Measurements from ENCODE around the gene TTC13.

TTC13 gene

GRCh38 chr1:230868736-230869385 is 109.8 kb downstream of the TTC13 start:
- Histone ChIP-seq H3K27ac (ENCODE audit: insufficient read depth in 1 of 2, low read depth in 1 of 2, low read length in 2 of 2, poor library complexity in 1 of 2, severe bottlenecking in 2 of 2) (no peak overlapping the region), H3K4me3 (ENCODE audit: control insufficient read depth in 1 of 7, extremely low read depth in 1 of 7, insufficient read depth in 4 of 7, low read depth in 2 of 7, low read length in 6 of 7) (peak overlapping the region; percentile 44 to 89 (median 61)), H3K36me3 (ENCODE audit: control insufficient read depth in 4 of 4, insufficient read depth in 4 of 4, low read length in 3 of 4) (no peaks in the 10 kb centered on the region), H3K4me1 (ENCODE audit: control extremely low read depth in 1 of 4, control insufficient read depth in 4 of 4, insufficient read depth in 4 of 4, low read length in 3 of 4) (peaks cover 0 to 21% (median 15%) of the 10 kb centered on the region in 4 experiments), H3K27me3 (replicated peaks in 2 of 5; ENCODE audit: control insufficient read depth in 4 of 5, insufficient read depth in 5 of 5, low read length in 4 of 5) (peaks cover 0 to 18% (median 6%) of the 10 kb centered on the region in 5 experiments), H3K9me3 (ENCODE audit: control extremely low read depth in 1 of 5, control insufficient read depth in 4 of 5, insufficient read depth in 2 of 5, low read depth in 1 of 5, low read length in 4 of 5) (no peaks in the 10 kb centered on the region)
- POLR2A ChIA-PET: interaction anchor here (1.1 kb wide), 1 partner anchor 225 kb away, joined by 3 read pairs; no protein-coding TSS in a partner anchor
- DNase-seq: peak; percentile 29 to 81 (median 75)
- CTCF ChIA-PET: interaction anchor here (1.1 kb wide), 1 partner anchor 71 kb away, joined by 3 read pairs; no protein-coding TSS in a partner anchor
- WGBS (ENCODE audit: insufficient coverage): 8% methylated on average over 35 of the region's 40 CpGs

- H3K36me3 ChIP-seq (ENCODE audit: control insufficient read depth in 4 of 4, insufficient read depth in 4 of 4, low read length in 3 of 4): no peaks in the 10 kb centered on the region
- peaks cover 0 to 27% (median 19%) of the 10 kb centered on the region in 4 experiments for H3K4me1 ChIP-seq (ENCODE audit: control extremely low read depth in 1 of 4, control insufficient read depth in 4 of 4, insufficient read depth in 4 of 4, low read length in 3 of 4)
- no peak within 1 kb of the TSS for H3K27ac ChIP-seq (ENCODE audit: insufficient read depth in 1 of 2, low read depth in 1 of 2, low read length in 2 of 2, poor library complexity in 1 of 2, severe bottlenecking in 2 of 2)
- WGBS (ENCODE audit: insufficient coverage): 0% methylated on average over 59 of the region's 96 CpGs
- ChIA-PET POLR2A (interaction anchor here (0.6 to 1.1 kb wide), 2 partner anchors 224 to 1015 kb away, joined by 3 to 5 read pairs; no protein-coding TSS in a partner anchor), CTCF (interaction anchor here (1.1 kb wide), 1 partner anchor 70 kb away, joined by 3 read pairs; no protein-coding TSS in a partner anchor)
- DNase-seq: peak; percentile 47 to 77 (median 66)
- no peaks in the 10 kb centered on the region for H3K9me3 ChIP-seq (ENCODE audit: control extremely low read depth in 1 of 5, control insufficient read depth in 4 of 5, insufficient read depth in 2 of 5, low read depth in 1 of 5, low read length in 4 of 5)
- H3K27me3 ChIP-seq (replicated peaks in 2 of 5; ENCODE audit: control insufficient read depth in 4 of 5, insufficient read depth in 5 of 5, low read length in 4 of 5): peaks cover 0 to 18% (median 6%) of the 10 kb centered on the region in 5 experiments
- H3K4me3 ChIP-seq (ENCODE audit: control insufficient read depth in 1 of 7, extremely low read depth in 1 of 7, insufficient read depth in 4 of 7, low read depth in 2 of 7, low read length in 6 of 7): peak within 1 kb of the TSS; percentile 51 to 89 (median 80)
Measured at GRCh38 chr1:230867903-230868735, 110.5 kb downstream of the TTC13 start, which contains the start of gene C1orf198. Gene C1orf198, minus strand, starts transcription at chr1:230868521. Its CDS starts 9 bp downstream, at chr1:230868512.

GRCh38 chr1:230867101-230867902 is 111.4 kb downstream of the TTC13 start:
- no peak overlapping the region for H3K27ac ChIP-seq (ENCODE audit: insufficient read depth in 1 of 2, low read depth in 1 of 2, low read length in 2 of 2, poor library complexity in 1 of 2, severe bottlenecking in 2 of 2)
- POLR2A ChIA-PET: interaction anchor here (0.6 kb wide), 1 partner anchor 1016 kb away, joined by 5 read pairs; no protein-coding TSS in a partner anchor
- no peaks in the 10 kb centered on the region for H3K36me3 ChIP-seq (ENCODE audit: control insufficient read depth in 4 of 4, insufficient read depth in 4 of 4, low read length in 3 of 4)
- H3K9me3 ChIP-seq (ENCODE audit: control extremely low read depth in 1 of 5, control insufficient read depth in 4 of 5, insufficient read depth in 2 of 5, low read depth in 1 of 5, low read length in 4 of 5): no peaks in the 10 kb centered on the region
- DNase-seq: no peak
- H3K4me1 ChIP-seq (ENCODE audit: control extremely low read depth in 1 of 4, control insufficient read depth in 4 of 4, insufficient read depth in 4 of 4, low read length in 3 of 4): peaks cover 0 to 29% (median 19%) of the 10 kb centered on the region in 4 experiments
- CTCF ChIA-PET: interaction anchor here (0.6 kb wide), 1 partner anchor 916 kb away, joined by 3 read pairs; no protein-coding TSS in a partner anchor
- 52% methylated on average over 17 of the region's 17 CpGs for WGBS (ENCODE audit: insufficient coverage)
- peaks cover 0 to 18% (median 6%) of the 10 kb centered on the region in 5 experiments for H3K27me3 ChIP-seq (replicated peaks in 2 of 5; ENCODE audit: control insufficient read depth in 4 of 5, insufficient read depth in 5 of 5, low read length in 4 of 5)
- peak overlapping the region; percentile 32 to 89 (median 80) for H3K4me3 ChIP-seq (ENCODE audit: control insufficient read depth in 1 of 7, extremely low read depth in 1 of 7, insufficient read depth in 4 of 7, low read depth in 2 of 7, low read length in 6 of 7)

- peaks cover 0 to 29% (median 19%) of the 10 kb centered on the region in 4 experiments for H3K4me1 ChIP-seq (ENCODE audit: control extremely low read depth in 1 of 4, control insufficient read depth in 4 of 4, insufficient read depth in 4 of 4, low read length in 3 of 4)
- POLR2A ChIA-PET: no interaction called here
Measured at GRCh38 chr1:230866171-230867070, 112.2 kb downstream of the TTC13 start.

GRCh38 chr1:230865062-230865817 is 113.4 kb downstream of the TTC13 start:
- Histone ChIP-seq H3K27ac (ENCODE audit: insufficient read depth in 1 of 2, low read depth in 1 of 2, low read length in 2 of 2, poor library complexity in 1 of 2, severe bottlenecking in 2 of 2) (no peak overlapping the region), H3K4me1 (ENCODE audit: control extremely low read depth in 1 of 4, control insufficient read depth in 4 of 4, insufficient read depth in 4 of 4, low read length in 3 of 4) (peaks cover 0 to 29% (median 19%) of the 10 kb centered on the region in 4 experiments), H3K9me3 (ENCODE audit: control extremely low read depth in 1 of 5, control insufficient read depth in 4 of 5, insufficient read depth in 2 of 5, low read depth in 1 of 5, low read length in 4 of 5) (no peaks in the 10 kb centered on the region), H3K36me3 (ENCODE audit: control insufficient read depth in 4 of 4, insufficient read depth in 4 of 4, low read length in 3 of 4) (no peaks in the 10 kb centered on the region), H3K4me3 (ENCODE audit: control insufficient read depth in 1 of 7, extremely low read depth in 1 of 7, insufficient read depth in 4 of 7, low read depth in 2 of 7, low read length in 6 of 7) (no peak overlapping the region), H3K27me3 (replicated peaks in 2 of 5; ENCODE audit: control insufficient read depth in 4 of 5, insufficient read depth in 5 of 5, low read length in 4 of 5) (peaks cover 0 to 16% (median 6%) of the 10 kb centered on the region in 5 experiments)
- no peak for DNase-seq
- 96% methylated on average over 4 of the region's 8 CpGs for WGBS (ENCODE audit: insufficient coverage)
- ChIA-PET POLR2A (no interaction called here), CTCF (no interaction called here)

More at GRCh38 chr1:230866171-230867070, 112.2 kb downstream of the TTC13 start:
- 82% methylated on average over 8 of the region's 9 CpGs for WGBS (ENCODE audit: insufficient coverage)
- no peak overlapping the region for H3K4me3 ChIP-seq (ENCODE audit: control insufficient read depth in 1 of 7, extremely low read depth in 1 of 7, insufficient read depth in 4 of 7, low read depth in 2 of 7, low read length in 6 of 7)
- H3K9me3 ChIP-seq (ENCODE audit: control extremely low read depth in 1 of 5, control insufficient read depth in 4 of 5, insufficient read depth in 2 of 5, low read depth in 1 of 5, low read length in 4 of 5): no peaks in the 10 kb centered on the region
- H3K36me3 ChIP-seq (ENCODE audit: control insufficient read depth in 4 of 4, insufficient read depth in 4 of 4, low read length in 3 of 4): no peaks in the 10 kb centered on the region
- CTCF ChIA-PET: interaction anchor here (0.6 kb wide), 1 partner anchor 916 kb away, joined by 3 read pairs; no protein-coding TSS in a partner anchor
- no peak for DNase-seq
- H3K27me3 ChIP-seq (replicated peaks in 2 of 5; ENCODE audit: control insufficient read depth in 4 of 5, insufficient read depth in 5 of 5, low read length in 4 of 5): peaks cover 0 to 18% (median 6%) of the 10 kb centered on the region in 5 experiments
- H3K27ac ChIP-seq (ENCODE audit: insufficient read depth in 1 of 2, low read depth in 1 of 2, low read length in 2 of 2, poor library complexity in 1 of 2, severe bottlenecking in 2 of 2): no peak overlapping the region

Measured in common myeloid progenitor, CD34-positive (primary cell).